K562 (cell line): Measurements from ENCODE around the gene ANO1. TPM values are rescaled to one million over a fixed set of nuclear protein-coding genes. Genes with fewer than 3 reads are reported as not detected.

ENCODE experiments used
- ADNP ChIP-seq: fragments of 200-800 bp; sonication (Bioruptor generic); IDR thresholded peaks from 2 replicates; pipeline ENCODE4 v1.6.1; 2016; ENCODE audit warnings: missing genetic modification characterization, missing compliant biosample characterization
- ASH1L ChIP-seq: fragments of 450-650 bp; IDR thresholded peaks from 2 replicates; pipeline ENCODE4 v1.6.1; 2018; ENCODE audit warnings: borderline replicate concordance, mild to moderate bottlenecking, low read depth; ENCODE audit not compliant: partially characterized antibody
- BRCA1 ChIP-seq, 2 experiments: fragments of 450-650 bp in 1 of 2; sonication (generic) in 1 of 2; formaldehyde crosslinking in 1 of 2; IDR thresholded peaks; 2 replicates each; pipeline versions ENCODE4 v1.5.0 to v1.6.1; 2017 to 2020; ENCODE audit warnings: mild to moderate bottlenecking in 1 of 2, missing genetic modification reagents in 1 of 2
- BRD9 ChIP-seq: fragments of 450-650 bp; IDR thresholded peaks from 2 replicates; pipeline ENCODE4 v1.6.1; 2018; ENCODE audit warnings: low read depth; ENCODE audit not compliant: partially characterized antibody
- CBX5 ChIP-seq: IDR thresholded peaks from 2 replicates; pipeline ENCODE4 v1.6.1; 2014; ENCODE audit warnings: low read depth, borderline replicate concordance
- FIP1L1 ChIP-seq: fragments of 200-400 bp; formaldehyde crosslinking; IDR thresholded peaks from 2 replicates; pipeline ENCODE4 v1.6.1; 2018; ENCODE audit warnings: mild to moderate bottlenecking, low read depth, low read length; ENCODE audit not compliant: poor library complexity, severe bottlenecking
- FOXK2 ChIP-seq, 2 experiments: fragments of 450-650 bp; IDR thresholded peaks in 1 of 2; conservative IDR thresholded peaks in 1 of 2; 2 replicates each; pipeline ENCODE4 v1.6.1; 2016; ENCODE audit warnings: low read depth in 2 of 2, mild to moderate bottlenecking in 1 of 2
- GATAD2B ChIP-seq: fragments of 450-650 bp; IDR thresholded peaks from 2 replicates; pipeline ENCODE4 v1.6.1; 2017; ENCODE audit warnings: mild to moderate bottlenecking, borderline replicate concordance
- KDM1A ChIP-seq, 2 experiments: fragments of 450-650 bp; IDR thresholded peaks; 2 replicates each; pipeline ENCODE4 v1.6.1; 2016; ENCODE audit warnings: mild to moderate bottlenecking in 2 of 2
- KLF10 ChIP-seq: fragments of 250-450 bp; sonication (Bioruptor Pico); IDR thresholded peaks from 2 replicates; pipeline ENCODE4 v1.6.1; 2021; ENCODE audit warnings: matching md5 sums
- MCM7 ChIP-seq, 2 experiments: fragments of 450-650 bp; IDR thresholded peaks; 2 replicates each; pipeline ENCODE4 v1.6.1; 2016 to 2018
- MYBL2 ChIP-seq, 2 experiments: fragments of 450-650 bp in 1 of 2; sonication (generic) in 1 of 2; formaldehyde crosslinking in 1 of 2; IDR thresholded peaks; 2 replicates each; pipeline versions ENCODE4 v1.6.1 to v1.8.1; 2017 to 2022; ENCODE audit warnings: borderline replicate concordance in 1 of 2, inconsistent platforms in 1 of 2, low read depth in 1 of 2, mild to moderate bottlenecking in 1 of 2, missing genetic modification reagents in 1 of 2, moderate library complexity in 1 of 2
- NONO ChIP-seq, 2 experiments: fragments of 200-400 bp in 1 of 2; fragments of 450-650 bp in 1 of 2; formaldehyde crosslinking in 1 of 2; IDR thresholded peaks; 2 replicates each; pipeline ENCODE4 v1.6.1; 2017; ENCODE audit warnings: low read depth in 2 of 2, mild to moderate bottlenecking in 2 of 2, moderate library complexity in 2 of 2, low read length in 1 of 2
- NR2F6 ChIP-seq: fragments of 450-650 bp; formaldehyde crosslinking; IDR thresholded peaks from 2 replicates; pipeline ENCODE4 v1.4.0; 2020; ENCODE audit warnings: mild to moderate bottlenecking
- SNIP1 ChIP-seq: fragments of 450-650 bp; IDR thresholded peaks from 2 replicates; pipeline ENCODE4 v1.7.1; 2017; ENCODE audit warnings: low read depth, mild to moderate bottlenecking
- ZKSCAN1 ChIP-seq: fragments of 150-350 bp; IDR thresholded peaks from 2 replicates; pipeline ENCODE4 v1.6.1; 2016; ENCODE audit warnings: low read depth, low read length
- ZNF57 ChIP-seq: fragments of 450-650 bp; formaldehyde crosslinking; IDR thresholded peaks from 2 replicates; pipeline ENCODE4 v1.4.0; 2020; ENCODE audit warnings: mild to moderate bottlenecking, moderate library complexity
- ZNF639 ChIP-seq, 2 experiments: fragments of 200-800 bp in 1 of 2; sonication (Bioruptor generic) in 1 of 2; sonication (generic) in 1 of 2; formaldehyde crosslinking in 1 of 2; IDR thresholded peaks in 1 of 2; conservative IDR thresholded peaks in 1 of 2; 2 replicates each; pipeline versions ENCODE4 v1.5.0 to v1.6.1; 2016 to 2020; ENCODE audit warnings: missing compliant biosample characterization in 1 of 2, missing genetic modification characterization in 1 of 2, missing genetic modification reagents in 1 of 2
- ZNF695 ChIP-seq: fragments of 450-650 bp; formaldehyde crosslinking; IDR thresholded peaks from 2 replicates; pipeline ENCODE4 v1.4.0; 2020; ENCODE audit warnings: mild to moderate bottlenecking, moderate library complexity
- ZNF696 ChIP-seq: fragments of 250-450 bp; sonication (Bioruptor Pico); conservative IDR thresholded peaks from 2 replicates; pipeline ENCODE4 v1.4.0; 2020; ENCODE audit warnings: mild to moderate bottlenecking, moderate library complexity
- polyA plus RNA-seq, 8 experiments: library from polyadenylated mRNA; depleted of rRNA in 4 of 8; stranded (reverse) in 5 of 8; unstranded in 3 of 8; fragments of >200 nt; fragmentation: Nextera tagmentation in 2 of 8; fragmentation: Illumina TruSeq in 1 of 8; extraction: Ambion mirVana in 2 of 8; extraction: Trizol in 1 of 8; gene quantifications; 2 replicates each; pipeline versions ENCODE4 v1.2.1 to v1.2.3, GENCODE V29; 2011 to 2014; ENCODE audit warnings: inconsistent platforms in 1 of 8, missing spikeins in 1 of 8
- total RNA-seq, 7 experiments: library from RNA; depleted of rRNA in 6 of 7; stranded (reverse); fragments of >200 nt in 6 of 7; fragmentation: Illumina TruSeq in 2 of 7; extraction: Trizol in 2 of 7; gene quantifications; 2 replicates each; pipeline versions ENCODE4 v1.2.1 to v1.2.3, GENCODE V29; 2011 to 2021; ENCODE audit warnings: low replicate concordance in 1 of 7
- TF ChIP-seq, protein P1 (sequence below), 3 experiments: fragments of 200-800 bp in 1 of 3; sonication (Bioruptor generic) in 1 of 3; sonication (generic) in 1 of 3; formaldehyde crosslinking in 1 of 3; IDR thresholded peaks; 2 replicates each; pipeline versions ENCODE4 v1.6.1 to v1.8.0; 2016 to 2022; ENCODE audit warnings: mild to moderate bottlenecking in 2 of 3, missing compliant biosample characterization in 2 of 3, missing genetic modification characterization in 2 of 3, missing genetic modification reagents in 1 of 3
- TF ChIP-seq, protein P2 (sequence below): sonication (generic); formaldehyde crosslinking; IDR thresholded peaks from 2 replicates; pipeline ENCODE4 v1.8.0; 2022; ENCODE audit warnings: mild to moderate bottlenecking, low read depth, missing genetic modification reagents

The ANO1 gene
- total and polyA plus RNA-seq, 9 of the 15 experiments (the other 6 are each of a cell fraction or from before 2014, with no cell fraction given) = not detected

DNA sequence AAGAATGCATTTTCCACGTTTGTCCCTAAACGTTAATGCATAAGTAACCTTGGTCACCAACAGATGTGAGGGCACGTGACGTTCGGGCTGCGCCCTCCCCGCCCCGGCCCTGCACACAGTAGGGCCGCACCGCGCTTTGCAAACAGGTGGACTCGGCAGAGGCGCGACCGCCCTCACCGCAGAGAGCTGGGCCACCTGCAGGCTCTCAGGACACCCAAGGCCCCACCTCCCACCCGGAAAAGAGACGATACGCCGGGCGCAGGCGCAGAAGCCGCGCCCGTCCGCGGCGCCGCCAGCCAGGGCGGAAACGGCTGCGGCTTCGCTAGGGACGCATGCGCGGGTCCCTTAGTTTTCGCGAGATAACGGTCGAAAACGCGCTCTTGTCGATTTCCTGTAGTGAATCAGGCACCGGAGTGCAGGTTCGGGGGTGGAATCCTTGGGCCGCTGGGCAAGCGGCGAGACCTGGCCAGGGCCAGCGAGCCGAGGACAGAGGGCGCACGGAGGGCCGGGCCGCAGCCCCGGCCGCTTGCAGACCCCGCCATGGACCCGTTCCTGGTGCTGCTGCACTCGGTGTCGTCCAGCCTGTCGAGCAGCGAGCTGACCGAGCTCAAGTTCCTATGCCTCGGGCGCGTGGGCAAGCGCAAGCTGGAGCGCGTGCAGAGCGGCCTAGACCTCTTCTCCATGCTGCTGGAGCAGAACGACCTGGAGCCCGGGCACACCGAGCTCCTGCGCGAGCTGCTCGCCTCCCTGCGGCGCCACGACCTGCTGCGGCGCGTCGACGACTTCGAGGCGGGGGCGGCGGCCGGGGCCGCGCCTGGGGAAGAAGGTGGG is 125.0 kb downstream of the ANO1 start, which contains the start of gene FADD (continued):
- TF ChIP-seq, protein P1, sequence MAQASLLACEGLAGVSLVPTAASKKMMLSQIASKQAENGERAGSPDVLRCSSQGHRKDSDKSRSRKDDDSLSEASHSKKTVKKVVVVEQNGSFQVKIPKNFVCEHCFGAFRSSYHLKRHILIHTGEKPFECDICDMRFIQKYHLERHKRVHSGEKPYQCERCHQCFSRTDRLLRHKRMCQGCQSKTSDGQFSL (CRISPR knock-in tag; IDR thresholded peaks at IDR 0.05) = no peak
- TF ChIP-seq, protein P1 (tag; IDR thresholded peaks at IDR 0.05) = no peak
- TF ChIP-seq ZNF696 (CRISPR knock-in tag) (no peak), GATAD2B (no peak), SNIP1 (no peak), KDM1A (IDR thresholded peaks at IDR 0.05) (no peak), ZKSCAN1 (peak; percentile 100), FOXK2 (conservative IDR thresholded peaks at IDR 0.05 in 1 of 2, IDR thresholded peaks at IDR 0.05 in 1 of 2; ENCODE audit: low read depth in 2 of 2) (no peak), ZNF639 (CRISPR knock-in tag; conservative IDR thresholded peaks at IDR 0.05 in 1 of 2, IDR thresholded peaks at IDR 0.05 in 1 of 2) (no peak), MCM7 (IDR thresholded peaks at IDR 0.05) (no peak), ZNF57 (CRISPR knock-in tag) (no peak), BRCA1 (IDR thresholded peaks at IDR 0.05) (no peak), BRCA1 (CRISPR knock-in tag; IDR thresholded peaks at IDR 0.05) (no peak), ZNF695 (CRISPR knock-in tag) (no peak), CBX5 (no peak), FIP1L1 (no peak), ADNP (tag) (no peak), MYBL2 (IDR thresholded peaks at IDR 0.05; ENCODE audit: low read depth) (no peak), MYBL2 (CRISPR knock-in tag; IDR thresholded peaks at IDR 0.05; ENCODE audit: borderline replicate concordance) (no peak), NR2F6 (CRISPR knock-in tag) (no peak), ASH1L (no peak), KLF10 (CRISPR knock-in tag) (no peak), NONO (IDR thresholded peaks at IDR 0.05; ENCODE audit: low read depth in 2 of 2, low read length in 1 of 2) (peak in 1 of 2 experiments; percentile 47; a peak in 1 of 4 replicates), BRD9 (no peak)
- TF ChIP-seq, protein P2, sequence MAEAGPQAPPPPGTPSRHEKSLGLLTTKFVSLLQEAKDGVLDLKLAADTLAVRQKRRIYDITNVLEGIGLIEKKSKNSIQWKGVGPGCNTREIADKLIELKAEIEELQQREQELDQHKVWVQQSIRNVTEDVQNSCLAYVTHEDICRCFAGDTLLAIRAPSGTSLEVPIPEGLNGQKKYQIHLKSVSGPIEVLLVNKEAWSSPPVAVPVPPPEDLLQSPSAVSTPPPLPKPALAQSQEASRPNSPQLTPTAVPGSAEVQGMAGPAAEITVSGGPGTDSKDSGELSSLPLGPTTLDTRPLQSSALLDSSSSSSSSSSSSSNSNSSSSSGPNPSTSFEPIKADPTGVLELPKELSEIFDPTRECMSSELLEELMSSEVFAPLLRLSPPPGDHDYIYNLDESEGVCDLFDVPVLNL = no peak
